Osteoblast (primary cell): ENCODE data around the gene PPHLN1. TPM values are rescaled to one million over a fixed set of nuclear protein-coding genes. Genes with fewer than 3 reads are reported as not detected.

Source experiments
- DNase-seq: peaks from one replicate; pipeline ENCODE4 v3.0.0; 2011; ENCODE audit warnings: low spot score, mixed read lengths; ENCODE audit not compliant: insufficient read length; ENCODE audit errors: missing footprints
- H2AFZ ChIP-seq: 2 replicates; pipeline ENCODE4 v1.6.0; 2011; ENCODE audit warnings: mild to moderate bottlenecking, low read length
- H3K27ac ChIP-seq: 2 replicates; pipeline ENCODE4 v1.5.1; 2011; ENCODE audit warnings: mild to moderate bottlenecking, low read depth, low read length, moderate library complexity
- H3K27me3 ChIP-seq: 2 replicates; pipeline ENCODE4 v1.6.0; 2012; ENCODE audit warnings: mild to moderate bottlenecking, control low read depth, inconsistent platforms, low read length, moderate library complexity; ENCODE audit not compliant: insufficient read depth
- H3K36me3 ChIP-seq: 2 replicates; pipeline ENCODE4 v1.5.1; 2011; ENCODE audit warnings: mild to moderate bottlenecking, low read length, control low read depth, moderate library complexity; ENCODE audit not compliant: insufficient read depth
- H3K4me1 ChIP-seq: 2 replicates; pipeline ENCODE4 v1.5.1; 2011; ENCODE audit warnings: mild to moderate bottlenecking, low read length, control low read depth, moderate library complexity; ENCODE audit not compliant: insufficient read depth
- H3K4me2 ChIP-seq: 2 replicates; pipeline ENCODE4 v1.6.0; 2011; ENCODE audit warnings: mild to moderate bottlenecking, low read length; ENCODE audit not compliant: insufficient read depth
- H3K4me3 ChIP-seq: fragments of 200-600 bp; sonication (generic); 3 replicates; pipeline ENCODE4 v1.5.1; 2012; ENCODE audit warnings: mild to moderate bottlenecking, low read length, inconsistent platforms; ENCODE audit not compliant: insufficient read depth
- H3K79me2 ChIP-seq: 2 replicates; pipeline ENCODE4 v1.6.0; 2012; ENCODE audit warnings: mild to moderate bottlenecking, low read length, control low read depth, inconsistent platforms; ENCODE audit not compliant: insufficient read depth
- H3K9me3 ChIP-seq: 2 replicates; pipeline ENCODE4 v1.5.1; 2011; ENCODE audit warnings: low read depth, low read length, control low read depth
- H4K20me1 ChIP-seq: 2 replicates; pipeline ENCODE4 v1.6.0; 2012; ENCODE audit warnings: mild to moderate bottlenecking, low read length, control low read depth; ENCODE audit not compliant: insufficient read depth
- total RNA-seq: library from RNA; depleted of rRNA; stranded (reverse); fragments of >200 nt; gene quantifications from 2 replicates; pipeline ENCODE4 v1.2.3, GENCODE V29; 2012
- TF ChIP-seq, protein P1 (sequence below): IDR thresholded peaks from 2 replicates; pipeline ENCODE4 v1.5.1; 2011; ENCODE audit warnings: mild to moderate bottlenecking, low read depth, low read length, moderate library complexity; ENCODE audit errors: extremely low read depth

PPHLN1 gene
- total RNA-seq, 1 donor: 70.9 TPM

DNA sequence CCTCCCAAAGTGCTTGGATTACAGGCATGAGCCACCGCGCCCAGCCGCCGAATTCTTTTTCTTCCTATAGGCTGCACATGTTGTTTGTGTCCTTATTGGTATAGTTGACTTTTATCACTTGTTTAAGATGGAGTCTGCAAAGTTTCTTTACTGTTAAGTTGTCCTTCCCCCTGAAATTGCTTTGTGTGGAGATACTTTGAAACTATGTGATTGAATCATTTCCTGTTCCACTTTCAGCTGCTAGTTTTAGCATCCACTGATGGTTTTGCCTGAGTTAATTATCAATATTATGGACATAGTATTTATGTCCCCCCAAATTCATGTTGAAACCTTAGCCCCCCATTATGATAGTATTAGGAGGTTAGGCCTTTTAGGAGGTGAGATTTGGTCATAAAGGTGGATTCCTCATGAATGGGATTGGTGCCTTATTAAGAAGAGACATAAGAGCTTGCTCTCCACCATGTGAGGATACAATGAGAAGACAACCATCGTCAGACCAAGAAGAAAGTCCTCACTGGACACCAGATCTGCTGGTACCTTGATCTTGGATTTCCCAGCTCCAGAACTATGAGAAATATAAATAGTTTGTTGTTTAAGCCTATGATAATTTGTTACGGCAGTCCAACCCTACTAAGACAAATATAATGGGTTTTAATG is 34.9 kb downstream of the PPHLN1 start:
- no peak overlapping the region for H2AFZ ChIP-seq
- no peaks in the 10 kb centered on the region for H4K20me1 ChIP-seq
- peaks cover 10% of the 10 kb centered on the region for H3K36me3 ChIP-seq
- H3K4me3 ChIP-seq: no peak overlapping the region
- TF ChIP-seq, protein P1, sequence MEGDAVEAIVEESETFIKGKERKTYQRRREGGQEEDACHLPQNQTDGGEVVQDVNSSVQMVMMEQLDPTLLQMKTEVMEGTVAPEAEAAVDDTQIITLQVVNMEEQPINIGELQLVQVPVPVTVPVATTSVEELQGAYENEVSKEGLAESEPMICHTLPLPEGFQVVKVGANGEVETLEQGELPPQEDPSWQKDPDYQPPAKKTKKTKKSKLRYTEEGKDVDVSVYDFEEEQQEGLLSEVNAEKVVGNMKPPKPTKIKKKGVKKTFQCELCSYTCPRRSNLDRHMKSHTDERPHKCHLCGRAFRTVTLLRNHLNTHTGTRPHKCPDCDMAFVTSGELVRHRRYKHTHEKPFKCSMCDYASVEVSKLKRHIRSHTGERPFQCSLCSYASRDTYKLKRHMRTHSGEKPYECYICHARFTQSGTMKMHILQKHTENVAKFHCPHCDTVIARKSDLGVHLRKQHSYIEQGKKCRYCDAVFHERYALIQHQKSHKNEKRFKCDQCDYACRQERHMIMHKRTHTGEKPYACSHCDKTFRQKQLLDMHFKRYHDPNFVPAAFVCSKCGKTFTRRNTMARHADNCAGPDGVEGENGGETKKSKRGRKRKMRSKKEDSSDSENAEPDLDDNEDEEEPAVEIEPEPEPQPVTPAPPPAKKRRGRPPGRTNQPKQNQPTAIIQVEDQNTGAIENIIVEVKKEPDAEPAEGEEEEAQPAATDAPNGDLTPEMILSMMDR: no peak
- H3K79me2 ChIP-seq: peaks cover 34% of the 10 kb centered on the region
- no peak for DNase-seq
- H3K27ac ChIP-seq: no peak overlapping the region
- peaks cover 4% of the 10 kb centered on the region for H3K4me1 ChIP-seq
- no peaks in the 10 kb centered on the region for H3K9me3 ChIP-seq
- H3K4me2 ChIP-seq: no peak overlapping the region
- H3K27me3 ChIP-seq: no peaks in the 10 kb centered on the region

DNA sequence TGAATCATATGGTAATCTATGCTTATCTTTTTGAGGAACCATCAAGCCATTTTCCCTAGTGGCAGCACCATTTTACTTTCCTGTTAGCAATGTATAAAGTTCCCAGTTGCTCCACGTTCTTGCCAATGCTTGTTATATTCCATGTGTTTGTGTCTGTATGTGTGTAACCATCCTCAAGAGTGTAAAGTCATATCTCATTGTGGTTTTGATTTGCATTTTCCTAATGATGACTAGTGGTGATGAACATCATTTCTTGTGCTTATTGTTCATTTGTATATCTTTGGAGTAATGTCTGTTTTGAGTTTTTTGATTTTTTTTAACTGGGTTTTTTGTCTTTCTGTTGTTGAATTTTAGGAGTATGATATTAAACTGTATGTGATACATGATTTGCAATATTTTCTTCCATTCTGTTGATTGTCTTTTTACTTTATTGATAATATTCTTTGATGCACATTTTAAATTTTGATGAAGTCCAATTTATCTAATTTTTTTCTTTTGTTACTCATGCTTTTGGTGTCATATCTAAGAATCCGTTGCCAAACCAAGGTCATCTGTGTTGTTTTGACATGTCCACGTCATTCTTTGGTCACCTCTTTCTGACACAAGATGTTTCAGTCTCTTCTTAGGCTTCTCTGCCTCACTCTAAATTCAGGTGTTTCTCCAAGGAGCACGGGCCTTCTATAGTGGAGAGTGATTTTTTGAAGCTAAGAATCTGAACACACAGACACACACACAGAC is 36.1 kb downstream of the PPHLN1 start:
- Histone ChIP-seq H3K9me3 (no peaks in the 10 kb centered on the region), H4K20me1 (no peaks in the 10 kb centered on the region), H3K27me3 (no peaks in the 10 kb centered on the region), H3K4me2 (no peak overlapping the region), H2AFZ (no peak overlapping the region), H3K27ac (no peak overlapping the region), H3K36me3 (peaks cover 5% of the 10 kb centered on the region), H3K79me2 (peaks cover 31% of the 10 kb centered on the region), H3K4me1 (peaks cover 4% of the 10 kb centered on the region), H3K4me3 (no peak overlapping the region)
- TF ChIP-seq, protein P1: no peak
- DNase-seq: no peak

DNA sequence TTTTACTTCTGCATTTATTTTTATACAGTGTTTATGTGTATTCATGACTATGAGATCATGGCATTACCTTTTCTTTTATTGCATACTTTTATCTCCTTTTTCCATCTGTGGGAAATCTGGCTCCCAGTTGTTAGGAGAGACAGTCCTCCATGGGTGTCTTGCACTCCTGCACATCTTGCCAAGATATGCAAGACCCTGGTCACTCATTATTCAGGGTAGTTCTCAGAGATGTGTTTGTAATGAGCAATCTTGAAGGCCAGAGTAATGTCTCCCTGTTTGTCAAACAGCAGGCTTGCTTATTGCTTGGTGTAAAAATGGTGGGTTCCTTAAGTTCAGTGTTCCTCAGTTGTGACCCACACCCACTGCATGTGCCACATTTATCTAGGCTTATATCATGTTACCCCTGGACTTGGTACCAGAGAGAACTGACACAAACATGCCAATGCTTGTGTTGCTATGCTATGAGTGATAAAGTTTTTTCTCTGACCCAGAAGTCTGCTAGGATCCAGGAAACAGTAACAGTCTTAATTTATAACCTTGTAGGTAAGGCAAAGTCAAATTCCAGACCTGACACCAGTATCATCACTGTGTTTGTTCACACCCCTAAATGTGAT is 36.8 kb downstream of the PPHLN1 start:
- Histone ChIP-seq H4K20me1 (no peaks in the 10 kb centered on the region), H2AFZ (no peak overlapping the region), H3K36me3 (peaks cover 5% of the 10 kb centered on the region), H3K79me2 (peaks cover 31% of the 10 kb centered on the region), H3K4me3 (no peak overlapping the region), H3K4me2 (no peak overlapping the region), H3K9me3 (no peaks in the 10 kb centered on the region), H3K27me3 (no peaks in the 10 kb centered on the region), H3K27ac (no peak overlapping the region), H3K4me1 (peaks cover 4% of the 10 kb centered on the region)
- TF ChIP-seq, protein P1: no peak
- DNase-seq: no peak

DNA sequence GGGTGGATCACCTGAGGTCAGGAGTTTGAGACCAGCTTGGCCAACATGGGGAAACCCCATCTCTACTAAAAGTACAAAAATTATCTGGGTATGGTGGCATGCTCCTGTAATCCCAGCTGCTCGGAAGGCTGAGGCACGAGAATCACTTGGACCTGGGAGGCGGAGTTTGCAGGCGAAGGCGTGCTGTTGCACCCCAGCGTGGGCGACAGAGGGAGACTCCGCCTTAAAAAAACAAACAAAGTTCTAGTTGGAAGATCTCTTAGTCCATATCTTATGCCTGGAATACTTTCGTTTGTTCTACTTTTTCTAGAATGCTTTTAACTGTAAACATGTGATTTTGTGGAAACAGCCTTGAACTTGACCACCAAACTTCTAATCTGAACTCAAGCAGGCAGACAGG is 38.7 kb downstream of the PPHLN1 start:
- Histone ChIP-seq H4K20me1 (no peaks in the 10 kb centered on the region), H2AFZ (no peak overlapping the region), H3K27ac (no peak overlapping the region), H3K4me2 (no peak overlapping the region), H3K9me3 (no peaks in the 10 kb centered on the region), H3K4me1 (peaks cover 4% of the 10 kb centered on the region), H3K36me3 (no peaks in the 10 kb centered on the region), H3K27me3 (no peaks in the 10 kb centered on the region), H3K79me2 (peaks cover 28% of the 10 kb centered on the region), H3K4me3 (no peak overlapping the region)
- DNase-seq: no peak
- TF ChIP-seq, protein P1: no peak
